GM20000 (cell line): ENCODE results near the gene SUSD6.

ENCODE experiments used
- DNase-seq: peaks from one replicate; pipeline ENCODE4 v3.0.0; 2012; ENCODE audit warnings: low spot score
- TF ChIP-seq, protein P1 (sequence below): IDR thresholded peaks from 2 replicates; pipeline ENCODE4 v1.5.1; 2012; ENCODE audit warnings: mild to moderate bottlenecking, control low read depth; ENCODE audit errors: extremely low read depth, missing control alignments

SUSD6 gene

DNA sequence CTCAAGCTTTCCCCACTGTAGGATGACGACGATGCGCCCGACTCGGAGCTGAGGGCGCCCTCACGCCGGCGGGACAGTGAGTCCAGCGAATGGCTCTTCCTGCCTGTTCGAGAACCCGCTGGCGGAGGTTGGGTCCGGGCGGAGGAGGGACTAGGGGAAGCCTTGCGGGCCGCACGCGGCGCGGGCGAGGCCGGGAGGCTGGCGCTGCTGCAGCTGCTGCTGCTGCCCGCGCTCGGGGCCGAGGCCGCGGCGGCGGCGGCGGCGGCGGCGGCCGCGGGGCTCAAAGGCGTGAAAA is 38.6 kb upstream of the SUSD6 start:
- TF ChIP-seq, protein P1, sequence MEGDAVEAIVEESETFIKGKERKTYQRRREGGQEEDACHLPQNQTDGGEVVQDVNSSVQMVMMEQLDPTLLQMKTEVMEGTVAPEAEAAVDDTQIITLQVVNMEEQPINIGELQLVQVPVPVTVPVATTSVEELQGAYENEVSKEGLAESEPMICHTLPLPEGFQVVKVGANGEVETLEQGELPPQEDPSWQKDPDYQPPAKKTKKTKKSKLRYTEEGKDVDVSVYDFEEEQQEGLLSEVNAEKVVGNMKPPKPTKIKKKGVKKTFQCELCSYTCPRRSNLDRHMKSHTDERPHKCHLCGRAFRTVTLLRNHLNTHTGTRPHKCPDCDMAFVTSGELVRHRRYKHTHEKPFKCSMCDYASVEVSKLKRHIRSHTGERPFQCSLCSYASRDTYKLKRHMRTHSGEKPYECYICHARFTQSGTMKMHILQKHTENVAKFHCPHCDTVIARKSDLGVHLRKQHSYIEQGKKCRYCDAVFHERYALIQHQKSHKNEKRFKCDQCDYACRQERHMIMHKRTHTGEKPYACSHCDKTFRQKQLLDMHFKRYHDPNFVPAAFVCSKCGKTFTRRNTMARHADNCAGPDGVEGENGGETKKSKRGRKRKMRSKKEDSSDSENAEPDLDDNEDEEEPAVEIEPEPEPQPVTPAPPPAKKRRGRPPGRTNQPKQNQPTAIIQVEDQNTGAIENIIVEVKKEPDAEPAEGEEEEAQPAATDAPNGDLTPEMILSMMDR, result no peak
- no peak for DNase-seq

DNA sequence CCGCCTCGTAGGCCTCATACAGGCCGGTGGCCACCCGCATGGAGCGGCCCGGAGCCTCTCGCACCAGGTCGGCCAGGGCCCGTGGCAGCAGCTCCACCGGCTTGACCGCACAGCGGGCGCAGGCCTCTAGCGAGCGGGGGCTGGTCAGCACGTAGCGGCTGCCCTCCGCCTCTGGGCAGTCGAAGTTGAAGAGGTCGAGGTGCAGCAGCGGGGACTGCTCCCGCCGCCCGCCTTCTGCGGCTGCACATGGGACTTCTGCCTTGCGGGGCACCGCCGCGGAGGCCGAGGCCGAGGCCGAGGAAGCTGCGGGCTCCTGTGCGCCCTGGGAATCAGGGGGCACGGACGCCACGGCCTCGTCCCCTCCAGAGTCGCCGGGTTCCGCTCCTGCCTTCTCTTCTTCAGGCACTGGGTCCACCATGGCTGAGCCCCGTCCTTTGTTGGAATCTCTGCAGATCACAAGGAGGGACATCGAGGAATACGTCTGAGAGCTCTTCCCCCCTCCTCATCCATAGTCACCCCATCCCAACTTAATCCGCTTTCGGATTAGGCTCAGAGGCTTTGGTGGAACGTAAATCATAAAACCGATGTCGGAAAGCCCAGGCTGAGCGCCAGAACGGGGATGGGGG is 38.1 kb upstream of the SUSD6 start:
- TF ChIP-seq, protein P1, result no peak
- DNase-seq, result no peak

DNA sequence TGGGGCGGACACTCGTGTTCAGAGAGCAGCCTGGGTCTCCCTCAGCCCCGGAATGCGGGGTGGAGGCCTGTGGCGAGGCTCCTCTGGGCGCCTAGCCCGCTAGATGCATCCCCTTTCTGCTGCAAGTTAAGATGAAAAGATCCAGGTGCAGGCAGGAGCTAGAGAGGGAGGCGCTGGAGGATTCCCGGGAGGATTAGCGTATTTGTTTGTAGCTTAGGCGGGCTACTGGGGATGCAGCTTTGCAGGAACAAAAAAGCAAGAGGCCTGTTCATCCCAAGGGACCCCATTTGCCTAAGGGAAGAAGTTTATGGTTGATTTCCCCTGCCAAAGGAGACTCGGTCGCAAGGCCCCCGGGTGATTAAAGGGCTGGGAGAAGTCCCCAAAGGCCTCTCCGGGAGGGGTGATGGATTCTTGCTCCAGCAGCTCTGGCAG is 37.5 kb upstream of the SUSD6 start:
- TF ChIP-seq, protein P1, result no peak
- DNase-seq, result peak; percentile 43

DNA sequence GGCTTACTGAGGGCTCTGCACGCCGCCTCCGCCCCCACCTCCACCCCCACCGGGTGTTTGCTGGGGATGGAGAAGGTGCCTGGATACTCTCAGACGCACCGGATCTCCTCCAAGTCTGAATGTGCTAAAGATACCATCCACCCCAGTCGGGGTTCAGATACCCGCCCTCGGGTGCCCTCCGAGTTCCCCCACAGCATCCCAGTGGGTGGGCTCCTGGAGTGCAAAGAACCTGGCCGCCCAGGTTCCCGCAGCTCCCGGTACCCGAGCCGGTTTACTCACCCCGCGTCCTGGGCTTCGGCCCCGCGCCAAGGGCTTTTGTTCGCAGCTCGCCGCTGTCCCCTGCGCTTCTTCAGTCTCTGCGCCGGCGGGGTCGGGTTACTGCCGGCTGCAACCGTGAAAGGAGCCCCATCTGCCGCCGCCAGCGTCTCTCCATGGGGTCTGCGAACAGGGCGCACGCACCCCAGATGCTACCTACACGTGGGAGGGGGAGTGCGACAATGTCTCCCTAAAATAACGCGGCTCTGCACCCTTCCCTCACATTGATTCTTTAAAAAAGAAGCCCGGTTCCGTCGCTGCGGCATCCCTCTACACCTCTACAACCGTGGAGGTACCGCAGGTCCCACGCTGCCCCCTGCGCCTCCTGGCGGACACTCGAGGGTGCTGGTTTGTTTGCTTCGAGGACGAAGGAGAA is 37.0 kb upstream of the SUSD6 start, which contains the start of gene CCDC177:
CCDC177 (minus strand) TSS at position 609 of the 691 bp plus-strand sequence. CDS start 1,249 bp downstream, outside the sequence.
- peak; percentile 89 for DNase-seq
- TF ChIP-seq, protein P1, result peak; percentile 78

DNA sequence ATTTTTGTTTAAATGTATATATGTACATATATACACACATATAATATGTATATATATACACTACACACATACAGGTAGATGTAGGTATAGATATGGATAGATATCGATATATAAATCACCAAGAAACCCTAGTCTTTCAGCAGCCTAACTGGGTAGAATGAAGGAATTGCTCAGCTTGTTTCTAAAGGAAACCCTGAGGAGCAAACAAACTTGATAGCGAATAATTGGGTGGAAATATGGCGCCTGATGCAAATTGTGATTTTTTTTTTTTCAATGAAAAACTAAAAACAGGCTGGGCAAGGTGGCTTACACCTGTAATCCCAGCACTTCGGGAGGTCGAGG is 36.5 kb upstream of the SUSD6 start:
- TF ChIP-seq, protein P1, result no peak
- DNase-seq, result no peak

DNA sequence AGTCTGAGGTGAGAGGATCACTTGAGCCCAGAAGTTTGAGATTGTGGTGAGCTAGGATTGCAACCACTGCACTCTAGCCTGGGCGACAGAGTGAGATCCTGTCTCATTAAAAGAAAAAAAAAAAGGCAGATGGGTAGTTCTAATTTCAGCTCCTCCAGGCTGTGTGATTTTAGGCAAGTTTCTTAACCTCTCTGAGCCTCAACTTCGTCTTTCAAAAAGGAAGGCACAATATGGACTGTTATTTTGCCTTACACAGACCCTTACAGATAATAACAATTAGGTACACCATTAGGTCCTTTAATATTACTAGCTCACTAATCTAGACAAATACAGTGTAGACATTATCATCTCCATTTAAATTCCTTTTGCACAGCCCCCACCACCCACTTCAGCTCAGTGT is 31.9 kb upstream of the SUSD6 start:
- DNase-seq, result no peak
- TF ChIP-seq, protein P1, result no peak

DNA sequence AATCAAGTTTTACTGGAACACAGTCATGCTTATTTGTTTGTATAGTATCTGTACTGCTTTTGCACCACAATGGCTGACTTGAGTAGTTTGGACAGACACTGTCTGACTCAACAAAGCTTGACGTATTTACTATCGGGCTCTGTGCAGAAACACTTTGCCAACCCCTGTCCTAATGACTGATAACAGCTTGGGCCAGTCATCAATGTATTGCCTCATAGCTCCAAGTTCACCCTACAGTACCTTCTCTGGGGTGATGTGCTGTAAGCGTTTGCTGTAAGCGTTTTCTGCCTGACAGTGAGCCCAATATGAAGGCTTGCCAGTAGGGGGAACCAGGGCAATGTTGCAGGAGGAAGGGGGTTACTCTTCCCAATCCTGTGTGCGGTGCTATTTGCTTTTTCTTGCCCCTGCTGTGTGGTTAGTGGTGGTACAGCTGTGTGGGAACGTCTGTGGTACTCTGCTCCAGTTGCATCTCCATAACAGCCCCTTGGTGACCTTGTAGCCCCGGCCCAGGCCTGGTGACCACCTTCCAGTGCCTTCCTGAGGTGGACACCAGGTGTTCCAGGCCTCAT is 31.3 kb upstream of the SUSD6 start:
- DNase-seq, result no peak
- TF ChIP-seq, protein P1, result peak; percentile 24
